Muscle layer of duodenum (tissue), 2 donors: Measurements from ENCODE around the gene DACH2.
"Not testable (repeated sequence)": the region's sequence is repeated elsewhere in the genome, so short reads cannot be mapped to it uniquely, and the experiment has no call there.

Experiments
- H3K27ac ChIP-seq: one replicate; pipeline ENCODE4 v1.7.0; 2013; ENCODE audit warnings: mild to moderate bottlenecking, low read length
- H3K27me3 ChIP-seq: one replicate; pipeline ENCODE4 v1.7.0; 2013; ENCODE audit warnings: low read depth, mild to moderate bottlenecking, control low read depth, low read length
- H3K36me3 ChIP-seq, 2 donors: one replicate each; pipeline ENCODE4 v1.7.0; 2013; ENCODE audit warnings: low read length in 2 of 2, control low read depth in 1 of 2, mild to moderate bottlenecking in 1 of 2; ENCODE audit not compliant: insufficient read depth in 2 of 2, control insufficient read depth in 1 of 2
- H3K4me1 ChIP-seq, 2 donors: one replicate each; pipeline ENCODE4 v1.7.0; 2013; ENCODE audit warnings: low read length in 2 of 2, mild to moderate bottlenecking in 2 of 2, control low read depth in 1 of 2, moderate library complexity in 1 of 2; ENCODE audit not compliant: insufficient read depth in 2 of 2, control insufficient read depth in 1 of 2
- H3K4me3 ChIP-seq, 2 donors: one replicate each; pipeline ENCODE4 v1.7.0; 2013; ENCODE audit warnings: low read length in 2 of 2, low read depth in 1 of 2, mild to moderate bottlenecking in 1 of 2
- H3K9me3 ChIP-seq, 2 donors: one replicate each; pipeline ENCODE4 v1.7.0; 2013; ENCODE audit warnings: low read length in 2 of 2, control low read depth in 1 of 2, mild to moderate bottlenecking in 1 of 2; ENCODE audit not compliant: control insufficient read depth in 1 of 2
- donor health status: healthy.

Gene DACH2

GRCh38 chrX:86171366-86171765 lies 23.1 kb downstream of the DACH2 start:
- H3K27me3 ChIP-seq = no peaks in the 10 kb centered on the region
- no peak overlapping the region for H3K27ac ChIP-seq

DNA sequence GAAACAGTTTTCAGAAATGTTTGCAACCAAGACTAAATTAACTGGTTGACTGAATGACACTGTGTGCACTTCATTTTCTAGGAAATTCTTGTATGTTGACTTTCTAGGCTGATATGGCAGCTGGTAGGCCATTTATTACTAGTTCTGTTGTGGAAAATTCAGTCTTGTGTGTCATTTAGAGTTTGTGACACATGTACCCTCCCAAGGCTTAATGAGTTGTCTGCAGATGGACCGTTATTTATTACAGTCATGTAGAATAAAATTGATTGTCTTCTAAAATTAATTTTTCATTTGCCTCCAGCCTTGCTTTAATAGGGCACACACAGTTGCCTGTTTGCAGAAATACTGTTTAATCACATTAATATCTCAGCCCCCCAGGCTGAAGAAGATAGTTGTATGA lies 30.7 kb downstream of the DACH2 start:
- Histone ChIP-seq H3K27ac (no peak overlapping the region), H3K9me3 (no peaks in the 10 kb centered on the region), H3K4me3 (no peak overlapping the region), H3K27me3 (no peaks in the 10 kb centered on the region), H3K4me1 (no peaks in the 10 kb centered on the region), H3K36me3 (no peaks in the 10 kb centered on the region)

More at GRCh38 chrX:86171366-86171765, 23.1 kb downstream of the DACH2 start:
- no peaks in the 10 kb centered on the region for H3K9me3 ChIP-seq
- no peak overlapping the region for H3K4me3 ChIP-seq
- H3K4me1 ChIP-seq = no peaks in the 10 kb centered on the region
- no peaks in the 10 kb centered on the region for H3K36me3 ChIP-seq

- not testable (repeated sequence) for H3K27ac ChIP-seq, H3K4me3 ChIP-seq
Measured at GRCh38 chrX:86181325-86181724, 33.1 kb downstream of the DACH2 start.

GRCh38 chrX:86192827-86193226 lies 44.6 kb downstream of the DACH2 start:
- Histone ChIP-seq H3K27me3 (no peaks in the 10 kb centered on the region), H3K4me1 (no peaks in the 10 kb centered on the region), H3K27ac (no peak overlapping the region), H3K36me3 (no peaks in the 10 kb centered on the region), H3K9me3 (no peaks in the 10 kb centered on the region), H3K4me3 (no peak overlapping the region)

More at GRCh38 chrX:86181325-86181724, 33.1 kb downstream of the DACH2 start:
- not testable (repeated sequence) for H3K27me3 ChIP-seq, H3K9me3 ChIP-seq, H3K36me3 ChIP-seq, H3K4me1 ChIP-seq

- Histone ChIP-seq H3K36me3 (no peaks in the 10 kb centered on the region), H3K27me3 (no peaks in the 10 kb centered on the region), H3K27ac (no peak overlapping the region), H3K9me3 (no peaks in the 10 kb centered on the region), H3K4me3 (no peak overlapping the region), H3K4me1 (no peaks in the 10 kb centered on the region)
Measured at GRCh38 chrX:86194758-86195157, 46.5 kb downstream of the DACH2 start.

GRCh38 chrX:86195343-86195742 lies 47.1 kb downstream of the DACH2 start:
- no peaks in the 10 kb centered on the region for H3K9me3 ChIP-seq
- H3K36me3 ChIP-seq = no peaks in the 10 kb centered on the region
- no peak overlapping the region for H3K4me3 ChIP-seq
- no peaks in the 10 kb centered on the region for H3K4me1 ChIP-seq
- no peaks in the 10 kb centered on the region for H3K27me3 ChIP-seq
- no peak overlapping the region for H3K27ac ChIP-seq

- Histone ChIP-seq H3K9me3 (no peaks in the 10 kb centered on the region), H3K4me3 (no peak overlapping the region), H3K4me1 (no peaks in the 10 kb centered on the region), H3K36me3 (no peaks in the 10 kb centered on the region), H3K27ac (no peak overlapping the region), H3K27me3 (no peaks in the 10 kb centered on the region)
Measured at GRCh38 chrX:86197815-86198214, 49.6 kb downstream of the DACH2 start.

GRCh38 chrX:86210772-86211171 lies 62.5 kb downstream of the DACH2 start:
- no peak overlapping the region for H3K4me3 ChIP-seq
- no peaks in the 10 kb centered on the region for H3K36me3 ChIP-seq
- H3K9me3 ChIP-seq = no peaks in the 10 kb centered on the region
- H3K27me3 ChIP-seq = no peaks in the 10 kb centered on the region
- H3K27ac ChIP-seq = no peak overlapping the region
- H3K4me1 ChIP-seq = no peaks in the 10 kb centered on the region

DNA sequence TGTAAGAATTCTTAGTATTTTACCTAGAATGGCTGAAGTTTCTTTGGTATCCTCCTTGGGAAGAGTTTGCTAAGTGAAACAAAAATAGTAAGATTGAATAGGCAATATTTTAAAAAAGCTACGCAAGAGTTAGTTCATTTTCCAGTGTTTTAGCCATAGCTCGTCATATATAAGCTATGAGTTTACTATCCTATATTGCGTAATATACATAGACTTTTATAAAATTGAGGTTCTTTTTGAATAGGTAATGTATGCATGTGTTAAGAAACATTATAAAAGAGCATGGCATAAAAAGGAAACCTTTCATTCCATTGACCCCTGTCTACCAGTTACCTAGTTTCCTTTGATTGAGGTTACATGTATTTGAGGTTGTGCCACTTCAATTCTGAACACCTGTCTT lies 67.0 kb downstream of the DACH2 start:
- no peaks in the 10 kb centered on the region for H3K36me3 ChIP-seq
- no peaks in the 10 kb centered on the region for H3K27me3 ChIP-seq
- no peaks in the 10 kb centered on the region for H3K9me3 ChIP-seq
- H3K4me1 ChIP-seq = no peaks in the 10 kb centered on the region
- no peak overlapping the region for H3K4me3 ChIP-seq
- H3K27ac ChIP-seq = no peak overlapping the region

DNA sequence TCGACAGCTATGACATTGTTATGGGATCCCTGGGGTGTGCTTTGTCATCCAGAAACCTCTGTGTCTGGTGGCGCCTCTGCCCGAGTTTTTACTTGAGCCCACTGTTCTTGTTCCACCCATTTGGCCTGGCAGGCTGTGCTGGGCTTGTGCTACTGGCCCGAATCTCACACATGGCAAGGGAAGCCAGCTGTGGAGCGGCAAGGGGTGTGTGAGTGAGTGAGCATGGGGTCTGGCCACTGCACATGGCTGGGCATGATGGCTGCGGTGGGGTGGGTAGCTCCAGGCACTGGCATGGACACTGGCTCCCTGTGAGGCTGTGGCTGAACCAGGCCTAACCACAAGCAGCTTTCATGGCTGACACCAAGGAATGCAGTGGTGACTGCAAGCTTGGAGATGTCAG lies 89.2 kb downstream of the DACH2 start:
- Histone ChIP-seq H3K4me1 (no peaks in the 10 kb centered on the region), H3K36me3 (no peaks in the 10 kb centered on the region), H3K9me3 (peaks cover 0 to 7% of the 10 kb centered on the region in 2 donors), H3K4me3 (no peak overlapping the region), H3K27me3 (no peaks in the 10 kb centered on the region), H3K27ac (no peak overlapping the region)

- H3K27me3 ChIP-seq = no peaks in the 10 kb centered on the region
- H3K27ac ChIP-seq = no peak overlapping the region
- H3K4me3 ChIP-seq = no peak overlapping the region
- no peaks in the 10 kb centered on the region for H3K36me3 ChIP-seq
- no peaks in the 10 kb centered on the region for H3K4me1 ChIP-seq
- peaks cover 0 to 7% of the 10 kb centered on the region in 2 donors for H3K9me3 ChIP-seq
Measured at GRCh38 chrX:86241547-86241946, 93.3 kb downstream of the DACH2 start.

- Histone ChIP-seq H3K27me3 (no peaks in the 10 kb centered on the region), H3K36me3 (no peaks in the 10 kb centered on the region), H3K4me1 (no peaks in the 10 kb centered on the region), H3K4me3 (no peak overlapping the region), H3K9me3 (no peaks in the 10 kb centered on the region), H3K27ac (no peak overlapping the region)
Measured at GRCh38 chrX:86263526-86263925, 115.3 kb downstream of the DACH2 start.
